Suppressor macrophage treated with lipopolysaccharide for 1 hour (primary cell): ENCODE measurements around the gene LIMCH1.
"Not testable (repeated sequence)": the region's sequence is repeated elsewhere in the genome, so short reads cannot be mapped to it uniquely, and the experiment has no call there.

ENCODE experiments used
- DNase-seq, 3 donors: peaks; one replicate each; pipeline ENCODE4 v3.0.0-alpha.2; 2020 to 2022

Gene LIMCH1

GRCh38 chr4:41538017-41538733, at the start of gene LIMCH1:
TSS of gene LIMCH1 (plus strand) at chr4:41538157. CDS start at chr4:41605996, 67,839 bp downstream.
- peak; percentile 46 to 53 (median 50) for DNase-seq

DNA sequence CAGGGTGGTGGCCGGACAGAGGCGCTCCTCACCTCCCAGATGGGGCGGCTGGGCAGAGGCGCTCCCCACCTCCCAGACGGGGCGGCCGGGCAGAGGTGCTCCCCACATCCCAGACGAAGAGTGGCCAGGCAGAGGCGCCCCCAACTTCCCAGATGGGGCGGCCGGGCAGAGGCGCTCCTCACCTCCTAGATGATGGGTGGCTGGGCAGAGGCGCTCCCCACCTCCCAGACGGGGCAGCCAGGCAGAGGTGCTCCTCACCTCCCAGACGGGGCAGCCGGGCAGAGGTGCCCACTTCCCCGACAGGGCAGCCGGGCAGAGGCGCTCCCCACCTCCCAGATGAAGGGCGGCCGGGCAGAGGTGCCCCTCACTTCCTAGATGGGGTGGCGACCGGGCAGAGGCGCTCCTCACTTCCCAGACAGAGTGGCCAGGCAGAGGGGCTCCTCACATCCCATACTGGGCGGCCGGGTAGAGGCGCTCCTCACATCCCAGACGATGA, 46.8 kb upstream of the LIMCH1 start:
- DNase-seq = not testable (repeated sequence)

DNA sequence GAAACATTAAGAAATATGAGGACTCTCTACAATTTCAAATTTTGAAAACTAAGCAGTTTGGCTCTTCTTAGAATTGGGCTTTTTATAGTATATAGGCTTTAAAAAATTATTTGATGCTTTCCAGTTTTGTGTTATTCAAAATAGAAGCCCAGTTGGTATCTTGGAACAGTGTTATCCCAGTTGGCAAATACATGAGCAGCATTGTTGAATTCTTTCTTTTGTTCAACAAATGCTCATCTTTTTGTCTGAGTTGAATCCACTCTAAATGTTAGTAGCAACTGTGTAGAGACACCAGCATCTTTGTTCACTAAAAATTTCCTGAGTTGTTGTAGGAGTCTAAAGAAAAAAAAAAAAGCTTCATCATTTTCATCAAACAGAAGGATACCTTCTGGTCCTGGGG, 41.0 kb upstream of the LIMCH1 start:
- no peak for DNase-seq

DNA sequence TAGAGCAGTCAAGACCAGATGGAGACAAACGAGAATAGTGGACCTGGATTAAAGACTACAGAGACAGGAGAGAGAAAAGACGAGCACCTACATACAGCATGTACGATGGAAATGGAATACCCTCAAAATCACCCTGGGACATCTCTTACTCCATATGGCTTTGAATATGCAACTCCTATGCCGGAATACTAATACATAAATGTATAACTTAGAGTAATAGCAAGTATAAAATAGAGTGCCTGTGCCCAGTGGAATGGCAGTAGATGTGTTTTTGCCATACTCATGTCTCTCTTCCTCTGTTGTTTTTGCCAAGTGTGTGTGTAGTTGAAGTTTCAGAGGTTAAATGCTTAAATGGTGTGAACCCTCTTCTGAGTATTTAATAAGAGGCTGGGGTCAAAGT, 39.8 kb upstream of the LIMCH1 start:
- DNase-seq = no peak

DNA sequence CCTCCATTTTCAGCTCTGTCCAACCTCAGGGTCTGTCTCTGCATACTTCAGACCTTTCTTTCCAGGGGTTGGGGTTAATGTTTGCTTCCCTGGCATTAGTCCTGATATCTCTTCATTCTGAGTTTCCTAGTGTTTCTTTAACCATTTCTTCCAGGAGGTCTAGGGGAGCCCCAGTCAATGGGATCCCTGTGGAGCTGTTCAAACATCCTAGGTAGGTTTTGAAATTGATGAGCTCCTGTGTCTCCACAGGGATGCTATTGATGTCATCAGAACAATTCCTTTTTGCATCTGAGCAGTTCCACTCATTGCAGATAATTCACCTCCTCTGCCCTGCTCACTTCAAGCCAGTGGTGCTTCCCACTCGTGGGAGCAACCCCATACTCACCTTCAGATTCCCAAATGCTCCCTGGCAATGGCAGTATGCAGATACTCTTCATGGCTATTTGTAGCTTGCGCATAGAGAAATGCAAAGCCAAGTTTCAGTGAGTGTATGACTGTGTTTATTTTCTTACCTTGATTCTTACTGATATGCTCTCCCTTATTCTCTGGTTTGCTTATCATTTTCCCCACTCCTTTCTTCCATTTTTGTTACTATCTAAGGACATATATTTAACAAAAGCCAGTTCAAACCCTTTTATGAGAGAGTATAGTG, 33.7 kb upstream of the LIMCH1 start:
- no peak for DNase-seq

DNA sequence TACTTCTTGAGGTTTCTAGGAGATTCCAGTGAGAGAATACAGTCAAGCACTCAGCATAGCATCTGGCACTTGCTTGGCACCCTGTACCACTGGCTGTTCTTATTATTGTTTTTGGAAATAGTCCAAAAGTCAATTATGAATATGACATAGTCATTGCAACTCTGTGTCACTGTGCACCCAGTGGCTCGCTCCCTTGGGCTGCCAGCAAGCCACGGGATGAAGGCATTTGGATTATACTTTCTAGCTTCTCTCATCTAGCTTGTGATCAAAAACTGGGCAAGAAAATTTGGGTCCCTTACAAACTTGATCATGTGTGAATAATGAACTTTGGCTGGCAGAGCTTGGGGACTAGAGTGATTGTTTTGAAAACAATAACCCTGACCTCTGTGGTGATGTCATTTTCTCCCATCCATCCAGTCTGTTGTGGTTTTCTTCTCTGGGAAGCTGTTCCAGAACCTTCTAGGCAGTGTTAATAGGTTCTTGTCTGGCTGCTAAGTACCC, 32.7 kb upstream of the LIMCH1 start:
- no peak for DNase-seq

DNA sequence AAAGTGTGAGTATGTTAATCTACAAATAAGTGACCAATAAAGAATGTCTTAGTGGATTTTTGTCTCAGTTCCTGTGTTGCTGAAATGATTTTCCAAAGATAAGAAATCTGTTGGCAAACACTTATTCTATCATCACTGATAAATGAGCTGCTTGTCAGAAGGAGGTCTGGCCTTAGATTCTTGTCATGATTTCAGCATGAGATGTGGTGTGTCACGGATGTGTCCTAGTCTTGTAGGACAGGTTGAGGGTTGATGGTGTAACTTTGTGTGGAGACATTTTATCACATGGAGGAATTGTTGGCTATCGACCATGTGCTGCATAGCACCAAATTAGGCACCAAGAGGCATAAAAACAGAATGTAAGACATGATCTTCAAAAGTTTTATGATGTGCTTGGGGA, 31.8 kb upstream of the LIMCH1 start:
- no peak for DNase-seq

- no peak for DNase-seq
Observed at GRCh38 chr4:41507291-41507947, 30.5 kb upstream of the LIMCH1 start.

DNA sequence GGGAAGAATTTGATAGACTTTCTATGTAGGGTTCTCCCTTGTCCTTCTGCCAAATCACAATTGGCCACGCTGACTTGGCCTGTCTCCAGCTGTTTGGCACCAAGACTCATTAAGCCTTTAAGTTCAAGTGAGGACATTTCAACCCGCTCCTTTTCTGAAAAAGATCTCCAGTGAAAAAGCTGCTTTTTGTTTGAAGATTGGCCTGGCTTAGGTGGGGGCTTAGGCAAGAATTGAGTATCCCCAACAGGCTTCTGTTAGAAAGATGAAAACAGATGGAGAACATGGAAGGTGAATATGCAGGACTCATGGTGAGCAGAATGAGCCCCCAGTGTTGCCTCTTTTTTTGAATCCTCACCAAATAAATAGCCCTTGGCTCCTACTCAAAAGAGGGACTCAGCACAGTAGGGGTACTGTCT, 28.5 kb upstream of the LIMCH1 start:
- no peak for DNase-seq

- DNase-seq = no peak
Observed at GRCh38 chr4:41510179-41510578, 27.8 kb upstream of the LIMCH1 start.

GRCh38 chr4:41512136-41512535, 25.8 kb upstream of the LIMCH1 start:
- peak; percentile 50 to 80 (median 74) for DNase-seq

DNA sequence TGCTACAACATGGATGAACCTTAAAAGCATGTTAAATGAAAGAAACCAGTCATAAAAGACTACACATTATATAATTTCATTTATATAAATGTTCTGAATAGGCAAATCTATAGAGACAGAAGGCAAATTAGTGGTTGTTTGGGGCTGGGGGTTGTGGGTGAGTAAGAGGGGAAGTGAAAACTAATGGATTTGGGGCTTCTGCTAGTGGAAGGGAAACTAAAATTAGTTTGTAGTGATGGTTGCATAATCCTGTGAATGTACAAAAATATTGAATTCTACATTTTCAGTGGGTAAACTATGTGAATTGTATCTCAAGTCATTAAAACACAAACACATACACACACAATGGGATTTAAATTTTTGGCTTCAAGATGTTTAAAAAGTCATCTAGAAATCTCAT, 25.4 kb upstream of the LIMCH1 start:
- peak; percentile 76 to 92 (median 89) for DNase-seq

- DNase-seq = no peak
Observed at GRCh38 chr4:41514169-41514568, 23.8 kb upstream of the LIMCH1 start.

GRCh38 chr4:41514766-41515481, 23.0 kb upstream of the LIMCH1 start:
- DNase-seq = peak; percentile 46 to 72 (median 53)

DNA sequence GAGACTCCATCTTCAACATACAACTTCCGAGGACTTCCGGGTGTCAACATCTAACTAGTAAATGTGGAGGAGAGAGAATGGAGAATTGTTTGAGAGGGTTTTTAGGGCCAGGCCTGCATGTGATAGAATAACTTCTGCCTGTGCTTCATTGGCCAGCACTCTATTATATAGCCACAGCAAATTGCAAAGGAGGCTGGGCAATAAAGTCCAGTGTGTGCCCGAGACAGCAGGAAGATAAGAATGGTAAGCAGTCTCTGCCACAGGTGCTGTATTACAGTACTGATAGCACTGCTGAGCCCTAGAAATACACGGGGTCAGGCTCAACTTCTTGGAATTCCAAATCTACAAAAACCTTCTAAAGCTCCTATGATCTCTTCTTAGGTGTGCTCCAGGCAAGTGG, 20.8 kb upstream of the LIMCH1 start:
- no peak for DNase-seq

DNA sequence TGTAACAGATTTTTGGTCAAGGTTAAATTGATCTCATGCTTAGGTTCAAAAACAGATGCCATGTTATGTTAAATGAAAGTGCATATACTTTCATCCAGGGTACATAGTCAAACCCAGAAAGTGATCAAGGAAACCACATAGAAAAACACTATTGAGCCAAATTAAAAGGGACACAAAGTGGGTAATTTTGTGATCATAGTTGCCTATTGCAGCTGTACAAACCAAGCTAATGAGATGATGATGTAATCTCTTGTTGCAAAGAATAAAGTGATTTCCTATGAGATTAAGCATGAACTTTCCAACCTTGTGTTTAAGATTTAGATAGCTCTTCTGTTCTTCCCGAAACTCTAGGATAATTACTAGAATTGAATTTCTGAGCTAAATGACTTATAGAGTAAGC, 20.2 kb upstream of the LIMCH1 start:
- DNase-seq = no peak

DNA sequence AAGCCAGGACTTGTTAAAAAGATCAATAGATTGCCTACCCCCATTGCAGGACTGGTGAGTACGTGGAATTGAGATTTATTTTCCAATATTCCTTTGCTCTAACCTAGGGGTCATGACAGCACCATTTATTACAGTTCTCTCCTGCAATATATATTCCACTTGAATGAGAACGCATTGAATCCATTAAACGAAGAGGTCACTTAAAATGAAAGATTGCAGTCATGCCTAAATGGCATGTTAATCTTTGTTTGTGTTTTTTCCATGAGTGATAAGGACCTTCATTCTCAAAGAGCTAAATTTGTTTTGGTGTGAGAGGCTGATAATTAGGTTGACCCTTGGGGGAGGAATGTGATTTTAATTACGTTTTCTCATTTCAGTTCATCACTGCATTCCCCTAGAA, 13.5 kb upstream of the LIMCH1 start:
- no peak for DNase-seq

DNA sequence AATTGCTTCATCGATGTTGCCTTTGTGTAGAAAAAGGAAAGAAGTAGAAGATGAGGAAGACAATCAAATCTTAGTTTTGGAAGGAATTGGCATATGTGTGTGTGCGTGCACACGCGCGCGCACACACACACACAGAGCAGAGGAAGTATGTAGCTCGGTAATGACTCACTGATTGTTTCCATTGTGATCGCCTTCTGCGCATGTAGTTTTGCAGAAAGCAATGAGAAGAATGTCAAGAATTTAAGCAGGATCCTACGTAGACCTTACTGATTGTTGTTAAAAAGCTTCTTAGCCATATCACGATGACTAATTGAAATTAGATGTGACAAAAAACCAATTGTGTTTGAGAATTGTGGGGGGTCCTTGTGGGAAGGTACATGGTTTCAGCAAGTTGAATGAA, 12.8 kb upstream of the LIMCH1 start:
- DNase-seq = no peak

- DNase-seq = no peak
Observed at GRCh38 chr4:41526628-41527027, 11.3 kb upstream of the LIMCH1 start.

DNA sequence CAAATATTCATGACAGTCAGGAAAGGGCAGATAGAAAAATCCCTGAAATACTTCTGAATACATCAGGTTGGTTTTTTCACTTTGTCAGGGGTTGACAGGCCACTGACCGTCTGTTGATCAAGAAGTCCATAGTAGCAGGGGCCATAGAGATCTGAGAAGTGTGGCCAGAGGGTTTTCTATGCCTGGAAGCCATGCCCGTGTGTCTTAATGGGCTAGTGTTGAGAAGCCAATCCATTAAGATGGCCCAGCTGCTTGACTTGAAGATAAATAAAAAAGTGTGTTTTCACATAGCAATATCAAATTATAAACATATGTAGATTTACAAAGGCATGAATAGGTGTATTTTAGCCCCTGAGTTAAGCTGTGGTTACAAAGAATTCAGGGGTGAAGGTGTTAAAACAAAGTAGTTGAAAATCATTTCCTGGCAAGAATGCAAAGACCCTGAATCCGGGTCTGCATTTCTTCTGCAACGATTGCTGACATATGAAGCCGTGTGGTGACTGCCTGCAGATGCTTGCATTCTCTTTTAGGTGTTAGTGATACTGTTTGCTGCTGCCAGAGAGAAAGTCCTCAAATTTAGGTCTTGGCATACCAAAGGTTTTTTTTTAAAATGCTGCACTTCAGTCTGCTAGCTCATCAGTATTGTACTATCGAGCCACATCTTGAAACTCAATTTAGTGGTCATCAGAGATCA, 9.3 kb upstream of the LIMCH1 start:
- DNase-seq = no peak

- no peak for DNase-seq
Observed at GRCh38 chr4:41530741-41531140, 7.2 kb upstream of the LIMCH1 start.

DNA sequence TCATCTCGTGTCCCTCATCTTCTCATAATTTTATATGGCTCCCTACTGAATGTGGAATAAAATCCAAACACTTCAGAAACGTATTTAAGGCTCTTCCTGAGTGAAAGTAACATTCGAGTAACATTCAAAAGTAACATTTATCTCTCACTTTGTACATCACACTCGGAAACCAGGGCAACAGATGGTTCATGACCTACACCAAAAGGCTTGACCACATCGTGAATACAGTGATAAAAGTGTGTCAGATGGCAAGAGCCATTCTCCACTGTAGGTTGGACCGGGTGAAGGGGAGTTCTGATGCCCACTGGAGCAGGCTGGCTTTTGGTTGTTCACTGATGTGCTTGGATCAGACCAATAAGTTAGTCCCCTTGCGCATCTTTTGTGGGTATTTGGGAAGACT, 5.6 kb upstream of the LIMCH1 start:
- DNase-seq = no peak
